Measurements from ENCODE around the gene SIRT6. TPM values are rescaled to one million over a fixed set of nuclear protein-coding genes. Genes with fewer than 3 reads are reported as not detected.

SIRT6 gene
- total RNA-seq, 2 donors from 2014 or later, result 23.5 to 37.3 TPM

- Histone ChIP-seq H3K36me3 (no peaks in the 10 kb centered on the region), H3K4me3 (peak overlapping the region; percentile 89 to 95), H3K4me1 (replicated peaks) (peaks cover 12% of the 10 kb centered on the region), H3K27me3 (replicated peaks; ENCODE audit: insufficient read depth) (no peaks in the 10 kb centered on the region), H3K9me3 (no peaks in the 10 kb centered on the region), H3K27ac (peak overlapping the region in 1 of 2 donors; percentile 73)
- 40% methylated on average over 8 of the region's 8 CpGs for WGBS
- DNase-seq (ENCODE audit: low spot score), result no peak
- TF ChIP-seq CTCF (IDR thresholded peaks at IDR 0.05) (no peak), POLR2A (IDR thresholded peaks at IDR 0.05) (no peak), POLR2AphosphoS5 (IDR thresholded peaks at IDR 0.05) (no peak)
- intact Hi-C loops (cut with DNase I), result loop anchor here (5.0 kb wide), 1 partner anchor 62 kb away; no protein-coding TSS in a partner anchor
Observed at GRCh38 chr19:4124638-4125037, 57.7 kb downstream of the SIRT6 start.

Small RNA genes within 50 kb of the gene (small RNA-seq; reads per million reads assigned to genes)
- gene RF00017, result 0 reads per million in 2 donors

Other genes starting within 250 kb of the SIRT6 start
- 1 to 10 TPM in 1 of 2 donors, under 1 TPM in 1; 0.64 to 1.8 TPM for gene NMRK2, start 249.5 kb downstream of the SIRT6 start, total RNA-seq
- gene DAPK3, start 211.5 kb downstream of the SIRT6 start, total RNA-seq, result 100 to 1,000 TPM in 1 of 2 donors, 10 to 100 TPM in 1; 87.1 to 107 TPM
- gene EEF2, start 197.1 kb downstream of the SIRT6 start, total RNA-seq, result 1,000 to 10,000 TPM; 1,974 to 1,998 TPM
- 10 to 100 TPM; 25.3 to 70.0 TPM for gene PIAS4, start 174.8 kb downstream of the SIRT6 start, total RNA-seq
- 10 to 100 TPM; 77.1 to 87.3 TPM for gene ZBTB7A, start 115.7 kb downstream of the SIRT6 start, total RNA-seq
- gene MAP2K2, start 58.4 kb downstream of the SIRT6 start, total RNA-seq, result 100 to 1,000 TPM; 104 to 145 TPM
- not detected for gene CREB3L3, start 28.9 kb downstream of the SIRT6 start, total RNA-seq
- 10 to 100 TPM in 1 of 2 donors, 1 to 10 TPM in 1; 3.6 to 12.0 TPM for gene ANKRD24, start 126 bp upstream of the SIRT6 start, total RNA-seq
- 1 to 10 TPM; 3.0 to 5.7 TPM for gene EBI3, start 47.0 kb upstream of the SIRT6 start, total RNA-seq
- gene YJU2, start 64.5 kb upstream of the SIRT6 start, total RNA-seq, result 10 to 100 TPM; 30.3 to 45.9 TPM
- 10 to 100 TPM in 1 of 2 donors, under 1 TPM in 1; 0.62 to 18.0 TPM for gene SHD, start 96.7 kb upstream of the SIRT6 start, total RNA-seq
- not detected for gene TMIGD2, start 119.8 kb upstream of the SIRT6 start, total RNA-seq
- 1 to 10 TPM in 1 of 2 donors, not detected in 1; 6.4 TPM for gene FSD1, start 122.0 kb upstream of the SIRT6 start, total RNA-seq
- gene STAP2, start 156.3 kb upstream of the SIRT6 start, total RNA-seq, result 100 to 1,000 TPM in 1 of 2 donors, 10 to 100 TPM in 1; 47.9 to 107 TPM
- 10 to 100 TPM; 12.5 to 18.2 TPM for gene MPND, start 161.0 kb upstream of the SIRT6 start, total RNA-seq
- gene SH3GL1, start 218.0 kb upstream of the SIRT6 start, total RNA-seq, result 10 to 100 TPM; 35.4 to 54.7 TPM
- 10 to 100 TPM; 13.0 to 18.1 TPM for gene CHAF1A, start 220.1 kb upstream of the SIRT6 start, total RNA-seq

Measured in prostate gland (tissue), 2 donors.